ENCODE measurements around the gene SEMA3F. TPM values are rescaled to one million over a fixed set of nuclear protein-coding genes. Genes with fewer than 3 reads are reported as not detected.

Gene SEMA3F
- total RNA-seq, 1 experiment from 2014 or later, result 69.6 TPM

GRCh38 chr3:50155891-50156290, 767 bp downstream of the SEMA3F start:
- peak overlapping the region; percentile 96 for H3K27ac ChIP-seq (ENCODE audit: low read length)
- H3K4me3 ChIP-seq (ENCODE audit: low read depth in 2 of 2, low read length in 2 of 2), result peak overlapping the region; percentile 63 to 69
- intact Hi-C loops (cut with micrococcal nuclease; ENCODE audit: unreplicated experiment) (no loop called here), in situ Hi-C loops (cut with HindIII; ENCODE audit: low pct_unique_long_range_greater_than_20kb, low sequenced_read_pairs) (no loop called here)
- no peaks in the 10 kb centered on the region for H3K9me3 ChIP-seq (ENCODE audit: control insufficient read depth, insufficient read depth, low read depth, low read length)
- DNase-seq (ENCODE audit: low read depth, low spot score), result no peak
- H3K4me1 ChIP-seq (ENCODE audit: control insufficient read depth, insufficient read depth, low read length), result peaks cover 43% of the 10 kb centered on the region
- no peak for TF ChIP-seq TCF7L2 (IDR thresholded peaks at IDR 0.05; ENCODE audit: low read depth, low read length)
- TF ChIP-seq SIN3A (IDR thresholded peaks at IDR 0.05; ENCODE audit: borderline replicate concordance, insufficient read depth, low read depth, low read length), result no peak
- no peak for TF ChIP-seq CTCF (IDR thresholded peaks at IDR 0.05)
- TF ChIP-seq POLR2AphosphoS5 (IDR thresholded peaks at IDR 0.05; ENCODE audit: low read depth, low read length), result no peak
- TF ChIP-seq REST (IDR thresholded peaks at IDR 0.05; ENCODE audit: insufficient read depth in 1 of 2, low read depth in 2 of 2, low read length in 1 of 2), result no peak
- H3K36me3 ChIP-seq (ENCODE audit: control insufficient read depth, insufficient read depth, low read length), result no peaks in the 10 kb centered on the region; the same call in 1 of the 2 replicates
- ChIA-PET POLR2A (no interaction called here), CTCF (no interaction called here)
- BruUV-seq (replicated peaks), result no TSS peak
- no peak; the same call in 1 of the 2 replicates for ATAC-seq
- H3K27me3 ChIP-seq (ENCODE audit: control insufficient read depth, insufficient read depth, low read length), result no peaks in the 10 kb centered on the region

- ATAC-seq (peak; percentile 33), DNase-seq (ENCODE audit: low read depth, low spot score) (no peak)
- ChIA-PET POLR2A (no interaction called here), CTCF (interaction anchor here (0.5 kb wide), 1 partner anchor 11 kb away, joined by 4 read pairs; no protein-coding TSS in a partner anchor)
- TSS peak; percentile 81 for BruUV-seq (replicated peaks)
- TF ChIP-seq TCF7L2 (IDR thresholded peaks at IDR 0.05; ENCODE audit: low read depth, low read length) (no peak), SIN3A (IDR thresholded peaks at IDR 0.05; ENCODE audit: borderline replicate concordance, insufficient read depth, low read depth, low read length) (0 out of 2 replicates have a peak, but pooled peaks have one; percentile 33), POLR2AphosphoS5 (IDR thresholded peaks at IDR 0.05; ENCODE audit: low read depth, low read length) (peak; percentile 70)
- intact Hi-C loops (cut with micrococcal nuclease; ENCODE audit: unreplicated experiment) (no loop called here), in situ Hi-C loops (cut with HindIII; ENCODE audit: low pct_unique_long_range_greater_than_20kb, low sequenced_read_pairs) (no loop called here)
- Histone ChIP-seq H3K27ac (ENCODE audit: low read length) (peak overlapping the region; percentile 96), H3K27me3 (ENCODE audit: control insufficient read depth, insufficient read depth, low read length) (no peaks in the 10 kb centered on the region), H3K9me3 (ENCODE audit: control insufficient read depth, insufficient read depth, low read depth, low read length) (no peaks in the 10 kb centered on the region), H3K4me1 (ENCODE audit: control insufficient read depth, insufficient read depth, low read length) (peaks cover 53% of the 10 kb centered on the region), H3K36me3 (ENCODE audit: control insufficient read depth, insufficient read depth, low read length) (no peaks in the 10 kb centered on the region; the same call in 1 of the 2 replicates), H3K4me3 (ENCODE audit: low read depth in 2 of 2, low read length in 2 of 2) (peak overlapping the region; percentile 63 to 69)
Observed at GRCh38 chr3:50156549-50157493, 1.7 kb downstream of the SEMA3F start.
